CD14-positive monocyte (primary cell): ENCODE results near the gene SNX9. TPM values are rescaled to one million over a fixed set of nuclear protein-coding genes. Genes with fewer than 3 reads are reported as not detected.

Experiments used
- DNase-seq, 3 donors: peaks; one replicate each; pipeline ENCODE4 v3.0.0-alpha.2; 2011 to 2022
- H2AFZ ChIP-seq: 2 replicates; pipeline ENCODE4 v1.6.0; 2012; ENCODE audit warnings: mild to moderate bottlenecking, low read depth, low read length, inconsistent platforms; ENCODE audit not compliant: insufficient read depth, poor library complexity, severe bottlenecking
- H3K27ac ChIP-seq, 2 donors: 1 replicate in 1 of 2; 2 replicates in 1 of 2; pipeline ENCODE4 v1.5.1; 2012 to 2013; ENCODE audit warnings: low read length in 2 of 2, control low read depth in 1 of 2, inconsistent platforms in 1 of 2, low read depth in 1 of 2, mild to moderate bottlenecking in 1 of 2
- H3K27me3 ChIP-seq, 2 donors: one replicate each; pipeline versions ENCODE4 v1.6.0 to v1.6.1; 2011 to 2013; ENCODE audit warnings: low read length in 2 of 2; ENCODE audit not compliant: control insufficient read depth in 2 of 2, insufficient read depth in 2 of 2
- H3K36me3 ChIP-seq, 2 donors: replicated peaks in 1 of 2; 1 replicate in 1 of 2; 2 replicates in 1 of 2; pipeline versions ENCODE4 v1.5.1 to v1.6.1; 2012 to 2013; ENCODE audit warnings: low read length in 2 of 2, control low read depth in 1 of 2, inconsistent platforms in 1 of 2, mild to moderate bottlenecking in 1 of 2; ENCODE audit not compliant: insufficient read depth in 2 of 2, control insufficient read depth in 1 of 2
- H3K4me1 ChIP-seq, 2 donors: 1 replicate in 1 of 2; 2 replicates in 1 of 2; pipeline versions ENCODE4 v1.5.1 to v1.6.1; 2012 to 2013; ENCODE audit warnings: low read length in 2 of 2, control low read depth in 1 of 2, inconsistent platforms in 1 of 2, mild to moderate bottlenecking in 1 of 2, moderate library complexity in 1 of 2; ENCODE audit not compliant: insufficient read depth in 2 of 2, control insufficient read depth in 1 of 2
- H3K4me2 ChIP-seq: replicated peaks from 2 replicates; pipeline ENCODE3; 2012; ENCODE audit warnings: low read length, moderate library complexity, mild to moderate bottlenecking; ENCODE audit not compliant: poor library complexity, severe bottlenecking; ENCODE audit errors: extremely low read depth
- H3K4me3 ChIP-seq, 3 experiments: fragments of 200-600 bp in 1 of 3; sonication (generic) in 1 of 3; replicated peaks in 1 of 3; 1 replicate in 2 of 3; 2 replicates in 1 of 3; pipeline ENCODE4 v1.5.1; 2011 to 2013; ENCODE audit warnings: low read length in 3 of 3, mild to moderate bottlenecking in 3 of 3, control low read depth in 2 of 3, low read depth in 2 of 3, inconsistent platforms in 1 of 3, moderate library complexity in 1 of 3
- H3K79me2 ChIP-seq: 2 replicates; pipeline ENCODE4 v1.6.0; 2012; ENCODE audit warnings: mild to moderate bottlenecking, control low read depth, inconsistent platforms, low read length, moderate library complexity; ENCODE audit not compliant: insufficient read depth
- H3K9ac ChIP-seq: 2 replicates; pipeline ENCODE4 v1.6.0; 2017; ENCODE audit warnings: low read length, mild to moderate bottlenecking; ENCODE audit not compliant: insufficient read depth, poor library complexity, severe bottlenecking
- H3K9me3 ChIP-seq, 2 donors: replicated peaks in 1 of 2; 1 replicate in 1 of 2; 2 replicates in 1 of 2; pipeline versions ENCODE4 v1.5.1 to v1.6.1; 2012 to 2013; ENCODE audit warnings: low read length in 2 of 2, control low read depth in 1 of 2; ENCODE audit not compliant: control insufficient read depth in 1 of 2, insufficient read depth in 1 of 2
- H4K20me1 ChIP-seq: 2 replicates; pipeline ENCODE4 v1.6.0; 2012; ENCODE audit warnings: mild to moderate bottlenecking, low read length, control low read depth, moderate library complexity; ENCODE audit not compliant: insufficient read depth
- H3K27ac Mint-ChIP-seq, 7 donors: one replicate each; pipeline ENCODE4 v1.8.0; 2020; ENCODE audit warnings: mild to moderate bottlenecking in 7 of 7, mixed read lengths in 7 of 7, moderate library complexity in 6 of 7, inconsistent platforms in 2 of 7
- H3K27me3 Mint-ChIP-seq, 3 donors: one replicate each; pipeline ENCODE4 v1.8.0; 2021 to 2022; ENCODE audit warnings: low read depth in 3 of 3, mild to moderate bottlenecking in 3 of 3, mixed read lengths in 3 of 3, moderate library complexity in 3 of 3, inconsistent platforms in 1 of 3
- H3K36me3 Mint-ChIP-seq, 2 donors: one replicate each; pipeline ENCODE4 v1.8.0; 2020; ENCODE audit warnings: mixed read lengths in 2 of 2, inconsistent platforms in 1 of 2, mild to moderate bottlenecking in 1 of 2
- H3K4me1 Mint-ChIP-seq: one replicate; pipeline ENCODE4 v1.8.0; 2020; ENCODE audit warnings: mild to moderate bottlenecking, mixed read lengths
- H3K4me3 Mint-ChIP-seq, 2 donors: one replicate each; pipeline ENCODE4 v1.8.0; 2020; ENCODE audit warnings: mild to moderate bottlenecking in 2 of 2, mixed read lengths in 2 of 2, moderate library complexity in 1 of 2
- H3K9me3 Mint-ChIP-seq, 7 donors: one replicate each; pipeline ENCODE4 v1.8.0; 2020 to 2022; ENCODE audit warnings: mixed read lengths in 7 of 7, mild to moderate bottlenecking in 6 of 7, moderate library complexity in 6 of 7, inconsistent platforms in 2 of 7
- WGBS: methylation state at CpG from one replicate; pipeline ENCODE4 v1.1.5; 2013; ENCODE audit warnings: missing lambda C conversion rate; ENCODE audit not compliant: insufficient coverage; 5-methylcytosine and 5-hydroxymethylcytosine counted together
- intact Hi-C, 2 donors: fragments of 100-400 bp; cut with micrococcal nuclease; formaldehyde crosslinking; loops; one replicate each; pipeline versions ENCODE4 v1.15.0 to v1.15.1; 2023
- polyA plus RNA-seq, 3 donors: library from polyadenylated mRNA; depleted of rRNA in 1 of 3; unstranded in 2 of 3; stranded (reverse) in 1 of 3; fragments of 300-500 nt in 2 of 3; fragments of >200 nt in 1 of 3; fragmentation: Illumina TruSeq in 2 of 3; gene quantifications; 1 replicate in 2 of 3; 2 replicates in 1 of 3; pipeline ENCODE4 v1.2.3, GENCODE V29; 2012 to 2021
- TF ChIP-seq, protein P1 (sequence below): fragments of 200-600 bp; IDR thresholded peaks from one replicate; pipeline ENCODE4 v1.8.0; 2022; ENCODE audit warnings: antibody characterized with exemption, mild to moderate bottlenecking

Gene SNX9
- polyA plus RNA-seq, 3 donors = 5.5 to 8.1 (median 7.2) TPM

- no peaks in the 10 kb centered on the region for H3K36me3 ChIP-seq
- Mint-ChIP-seq H3K9me3 (peaks cover 13 to 44% (median 29%) of the 10 kb centered on the region in 7 donors), H3K36me3 (no peaks in the 10 kb centered on the region), H3K27me3 (peaks cover 0 to 11% (median 2%) of the 10 kb centered on the region in 3 donors), H3K4me3 (no peak overlapping the region), H3K27ac (no peak overlapping the region), H3K4me1 (peaks cover 19% of the 10 kb centered on the region)
- H3K79me2 ChIP-seq = no peaks in the 10 kb centered on the region
- H3K27ac ChIP-seq = no peak overlapping the region
- H3K4me3 ChIP-seq = no peak overlapping the region
- DNase-seq = no peak
- H2AFZ ChIP-seq = peak overlapping the region; percentile 56
- no peaks in the 10 kb centered on the region for H3K27me3 ChIP-seq
- peaks cover 20 to 26% of the 10 kb centered on the region in 2 donors for H3K9me3 ChIP-seq
- no peak overlapping the region for H3K9ac ChIP-seq
- no peak overlapping the region for H3K4me2 ChIP-seq
- TF ChIP-seq, protein P1, sequence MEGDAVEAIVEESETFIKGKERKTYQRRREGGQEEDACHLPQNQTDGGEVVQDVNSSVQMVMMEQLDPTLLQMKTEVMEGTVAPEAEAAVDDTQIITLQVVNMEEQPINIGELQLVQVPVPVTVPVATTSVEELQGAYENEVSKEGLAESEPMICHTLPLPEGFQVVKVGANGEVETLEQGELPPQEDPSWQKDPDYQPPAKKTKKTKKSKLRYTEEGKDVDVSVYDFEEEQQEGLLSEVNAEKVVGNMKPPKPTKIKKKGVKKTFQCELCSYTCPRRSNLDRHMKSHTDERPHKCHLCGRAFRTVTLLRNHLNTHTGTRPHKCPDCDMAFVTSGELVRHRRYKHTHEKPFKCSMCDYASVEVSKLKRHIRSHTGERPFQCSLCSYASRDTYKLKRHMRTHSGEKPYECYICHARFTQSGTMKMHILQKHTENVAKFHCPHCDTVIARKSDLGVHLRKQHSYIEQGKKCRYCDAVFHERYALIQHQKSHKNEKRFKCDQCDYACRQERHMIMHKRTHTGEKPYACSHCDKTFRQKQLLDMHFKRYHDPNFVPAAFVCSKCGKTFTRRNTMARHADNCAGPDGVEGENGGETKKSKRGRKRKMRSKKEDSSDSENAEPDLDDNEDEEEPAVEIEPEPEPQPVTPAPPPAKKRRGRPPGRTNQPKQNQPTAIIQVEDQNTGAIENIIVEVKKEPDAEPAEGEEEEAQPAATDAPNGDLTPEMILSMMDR = no peak
- intact Hi-C loops = no loop called here
- 100% methylated on average over 1 of the region's 13 CpGs for WGBS
- peaks cover 0 to 7% of the 10 kb centered on the region in 2 donors for H3K4me1 ChIP-seq
- H4K20me1 ChIP-seq = no peaks in the 10 kb centered on the region
These were observed 139.0 kb downstream of the SNX9 start for GRCh38 chr6:157961832-157962575.

GRCh38 chr6:157962601-157963302 is 139.7 kb downstream of the SNX9 start:
- Histone ChIP-seq H3K79me2 (no peaks in the 10 kb centered on the region), H2AFZ (peak overlapping the region; percentile 56), H3K9ac (no peak overlapping the region), H3K27ac (no peak overlapping the region), H3K4me1 (peaks cover 0 to 7% of the 10 kb centered on the region in 2 donors), H3K4me3 (no peak overlapping the region), H3K9me3 (peaks cover 18 to 21% of the 10 kb centered on the region in 2 donors), H4K20me1 (no peaks in the 10 kb centered on the region), H3K36me3 (no peaks in the 10 kb centered on the region), H3K4me2 (no peak overlapping the region), H3K27me3 (no peaks in the 10 kb centered on the region)
- intact Hi-C loops = no loop called here
- Mint-ChIP-seq H3K4me3 (peak overlapping the region in 1 of 2 donors; percentile 26), H3K27ac (no peak overlapping the region), H3K4me1 (peaks cover 19% of the 10 kb centered on the region), H3K36me3 (no peaks in the 10 kb centered on the region), H3K27me3 (peaks cover 0 to 11% (median 2%) of the 10 kb centered on the region in 3 donors), H3K9me3 (peaks cover 12 to 37% (median 25%) of the 10 kb centered on the region in 7 donors)
- DNase-seq = no peak
- TF ChIP-seq, protein P1 = no peak
- WGBS = 29% methylated on average over 8 of the region's 12 CpGs
